Parathyroid adenoma (tissue), 2 donors: ENCODE measurements around the gene ADD3.
"Not testable (repeated sequence)": the region's sequence is repeated elsewhere in the genome, so short reads cannot be mapped to it uniquely, and the experiment has no call there.

Source experiments
- H2AFZ ChIP-seq: fragments of 300-600 bp; sonication (generic); one replicate; pipeline ENCODE4 v1.7.0; 2017; ENCODE audit warnings: antibody characterized with exemption, mild to moderate bottlenecking
- H3K27ac ChIP-seq: fragments of 300-600 bp; sonication (generic); one replicate; pipeline ENCODE4 v1.7.0; 2017
- H3K27me3 ChIP-seq: fragments of 300-600 bp; sonication (generic); one replicate; pipeline ENCODE4 v1.7.0; 2017; ENCODE audit warnings: low read length; ENCODE audit not compliant: control insufficient read depth, insufficient read depth
- H3K36me3 ChIP-seq: fragments of 300-600 bp; sonication (generic); one replicate; pipeline ENCODE4 v1.7.0; 2017; ENCODE audit warnings: low read length; ENCODE audit not compliant: control insufficient read depth, insufficient read depth
- H3K4me1 ChIP-seq: fragments of 300-600 bp; sonication (generic); one replicate; pipeline ENCODE4 v1.7.0; 2017; ENCODE audit warnings: control low read depth
- H3K4me2 ChIP-seq: fragments of 300-600 bp; sonication (generic); one replicate; pipeline ENCODE4 v1.7.0; 2017; ENCODE audit warnings: low read length
- H3K4me3 ChIP-seq: fragments of 300-600 bp; sonication (generic); one replicate; pipeline ENCODE4 v1.7.0; 2017; ENCODE audit warnings: low read depth, low read length
- H3K79me2 ChIP-seq: fragments of 300-600 bp; sonication (generic); one replicate; pipeline ENCODE4 v1.7.0; 2017; ENCODE audit warnings: control low read depth
- H3K9ac ChIP-seq: fragments of 300-600 bp; sonication (generic); one replicate; pipeline ENCODE4 v1.7.0; 2017; ENCODE audit warnings: mild to moderate bottlenecking
- H3K9me3 ChIP-seq: fragments of 300-600 bp; sonication (generic); one replicate; pipeline ENCODE4 v1.7.0; 2017; ENCODE audit warnings: low read length; ENCODE audit not compliant: control insufficient read depth
- CTCF ChIP-seq: fragments of 300-600 bp; sonication (generic); IDR thresholded peaks from one replicate; pipeline ENCODE4 v1.7.0; 2017; ENCODE audit warnings: antibody characterized with exemption, mild to moderate bottlenecking
- donor health status: primary hyperparathyroidism.

Gene ADD3

GRCh38 chr10:109979215-109979614 is 28.6 kb upstream of the ADD3 start:
- Histone ChIP-seq H3K4me1 (peaks cover 6% of the 10 kb centered on the region), H3K9ac (no peak overlapping the region)
- no peak for TF ChIP-seq CTCF

GRCh38 chr10:109981650-109982049 is 26.1 kb upstream of the ADD3 start:
- H3K36me3 ChIP-seq = no peaks in the 10 kb centered on the region
- no peak overlapping the region for H3K27ac ChIP-seq
- H3K4me1 ChIP-seq = no peaks in the 10 kb centered on the region
- no peak overlapping the region for H2AFZ ChIP-seq
- no peak for TF ChIP-seq CTCF
- no peak overlapping the region for H3K4me3 ChIP-seq
- H3K79me2 ChIP-seq = no peaks in the 10 kb centered on the region
- no peak overlapping the region for H3K9ac ChIP-seq
- H3K27me3 ChIP-seq = no peaks in the 10 kb centered on the region
- no peaks in the 10 kb centered on the region for H3K9me3 ChIP-seq
- no peak overlapping the region for H3K4me2 ChIP-seq

More at GRCh38 chr10:109979215-109979614, 28.6 kb upstream of the ADD3 start:
- Histone ChIP-seq H3K36me3 (no peaks in the 10 kb centered on the region), H3K27me3 (no peaks in the 10 kb centered on the region), H3K4me2 (no peak overlapping the region), H2AFZ (no peak overlapping the region), H3K4me3 (no peak overlapping the region), H3K9me3 (no peaks in the 10 kb centered on the region), H3K79me2 (no peaks in the 10 kb centered on the region), H3K27ac (no peak overlapping the region)

GRCh38 chr10:109982123-109982522 is 25.7 kb upstream of the ADD3 start:
- no peak overlapping the region for H3K27ac ChIP-seq

DNA sequence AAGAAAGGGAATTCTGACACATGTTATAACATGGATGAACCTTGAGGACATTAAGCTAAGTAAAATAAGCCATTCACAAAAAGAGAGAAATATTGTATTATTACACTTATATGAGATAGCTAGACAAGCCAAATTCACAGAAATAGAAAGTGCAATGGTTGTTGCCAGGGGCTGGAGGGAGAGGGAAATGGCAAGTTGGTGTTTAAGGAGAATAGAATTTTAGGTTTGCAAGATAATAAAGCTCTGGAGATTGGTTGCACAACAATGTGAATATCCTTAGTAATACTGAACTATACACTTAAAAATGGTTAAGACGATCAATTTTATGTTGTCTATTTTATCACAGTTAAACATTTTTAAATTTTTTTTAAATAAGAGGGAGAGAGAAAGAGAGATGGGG is 25.0 kb upstream of the ADD3 start:
- no peak for TF ChIP-seq CTCF
- Histone ChIP-seq H3K9me3 (no peaks in the 10 kb centered on the region), H3K4me3 (no peak overlapping the region), H2AFZ (no peak overlapping the region), H3K4me1 (no peaks in the 10 kb centered on the region), H3K9ac (no peak overlapping the region), H3K27me3 (no peaks in the 10 kb centered on the region), H3K36me3 (no peaks in the 10 kb centered on the region), H3K4me2 (no peak overlapping the region), H3K27ac (no peak overlapping the region), H3K79me2 (no peaks in the 10 kb centered on the region)

More at GRCh38 chr10:109982123-109982522, 25.7 kb upstream of the ADD3 start:
- H3K9me3 ChIP-seq = no peaks in the 10 kb centered on the region
- no peaks in the 10 kb centered on the region for H3K79me2 ChIP-seq
- no peak for TF ChIP-seq CTCF
- H3K36me3 ChIP-seq = no peaks in the 10 kb centered on the region
- no peaks in the 10 kb centered on the region for H3K27me3 ChIP-seq
- H3K4me2 ChIP-seq = no peak overlapping the region
- H3K4me3 ChIP-seq = no peak overlapping the region
- no peak overlapping the region for H2AFZ ChIP-seq
- H3K9ac ChIP-seq = no peak overlapping the region
- H3K4me1 ChIP-seq = no peaks in the 10 kb centered on the region

DNA sequence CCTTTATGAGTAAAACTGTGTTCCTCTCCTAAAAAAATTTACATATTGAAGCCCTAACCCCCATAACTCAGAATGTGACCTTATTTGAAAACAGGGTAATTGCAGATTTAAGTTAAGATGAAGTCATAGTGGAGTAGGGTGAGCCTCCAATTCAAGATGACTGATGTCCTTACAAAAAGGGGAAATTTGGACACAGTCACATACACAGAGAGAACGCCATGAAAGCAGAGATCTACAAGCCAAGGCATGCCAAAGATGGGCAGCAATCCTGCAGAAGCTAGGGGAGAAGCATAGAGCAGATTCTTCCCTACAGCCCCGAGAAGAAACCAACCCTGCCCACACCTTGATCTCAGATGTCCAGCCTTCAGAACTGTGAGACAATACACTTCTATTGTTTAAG is 23.8 kb upstream of the ADD3 start:
- H2AFZ ChIP-seq = no peak overlapping the region
- H3K9ac ChIP-seq = no peak overlapping the region
- H3K9me3 ChIP-seq = no peaks in the 10 kb centered on the region

DNA sequence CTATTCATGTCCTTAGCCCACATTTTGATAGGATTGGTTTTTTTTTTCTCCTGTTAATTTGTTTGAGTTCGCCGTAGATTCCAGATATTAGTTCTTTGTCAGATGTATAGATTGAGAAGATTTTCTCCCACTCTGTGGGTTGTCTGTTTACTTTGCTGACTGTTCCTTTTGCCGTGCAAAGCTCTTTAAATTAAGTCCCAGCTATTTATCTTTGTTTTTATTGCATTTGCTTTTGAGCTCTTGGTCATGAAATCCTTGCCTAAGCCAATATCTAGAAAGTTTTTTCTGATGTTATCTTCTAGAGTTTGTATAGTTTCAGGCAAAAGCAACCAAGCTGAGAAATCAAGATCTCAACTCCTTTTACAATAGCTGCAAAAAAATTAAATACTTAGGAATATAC is 22.0 kb upstream of the ADD3 start:
- H3K79me2 ChIP-seq, H3K27ac ChIP-seq, H3K4me3 ChIP-seq, H3K9ac ChIP-seq, H2AFZ ChIP-seq, H3K27me3 ChIP-seq, H3K9me3 ChIP-seq, H3K4me1 ChIP-seq, H3K36me3 ChIP-seq, H3K4me2 ChIP-seq: not testable (repeated sequence)

More for the DNA sequence above, 23.8 kb upstream of the ADD3 start:
- Histone ChIP-seq H3K4me1 (no peaks in the 10 kb centered on the region), H3K36me3 (no peaks in the 10 kb centered on the region), H3K27me3 (no peaks in the 10 kb centered on the region), H3K27ac (no peak overlapping the region), H3K79me2 (no peaks in the 10 kb centered on the region), H3K4me3 (no peak overlapping the region), H3K4me2 (no peak overlapping the region)
- no peak for TF ChIP-seq CTCF
